ENCODE measurements around the gene CCDC152.

DNA sequence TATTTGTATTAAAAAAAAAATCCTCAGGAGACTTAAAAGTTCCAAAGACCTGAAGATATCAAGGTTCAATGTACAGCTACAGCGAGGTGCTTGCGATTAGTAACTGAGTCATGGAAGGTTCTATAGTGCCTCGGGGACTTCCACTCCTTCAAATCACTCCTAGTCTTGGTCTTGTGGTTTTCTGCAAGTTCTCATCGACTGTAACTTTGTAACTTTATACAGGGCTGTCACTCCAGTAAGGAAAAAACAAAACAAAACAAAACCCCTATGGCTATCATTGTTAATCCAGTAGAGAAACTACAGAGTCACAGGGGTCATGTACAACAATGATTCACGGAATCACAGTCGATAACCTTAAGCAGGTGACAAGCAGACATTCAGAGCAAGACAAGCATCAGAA, 94.9 kb downstream of the CCDC152 start:
- TF ChIP-seq TAF1 (IDR thresholded peaks at IDR 0.05; ENCODE audit: low read depth) (no peak), RAD21 (IDR thresholded peaks at IDR 0.05; ENCODE audit: low read depth) (no peak), EGR1 (IDR thresholded peaks at IDR 0.05) (no peak), EP300 (IDR thresholded peaks at IDR 0.05; ENCODE audit: borderline replicate concordance) (no peak), FOXM1 (IDR thresholded peaks at IDR 0.05; ENCODE audit: borderline replicate concordance, low read depth) (no peak), ZBTB7A (IDR thresholded peaks at IDR 0.05; ENCODE audit: low read depth) (no peak)
- TF ChIP-seq, protein P1, sequence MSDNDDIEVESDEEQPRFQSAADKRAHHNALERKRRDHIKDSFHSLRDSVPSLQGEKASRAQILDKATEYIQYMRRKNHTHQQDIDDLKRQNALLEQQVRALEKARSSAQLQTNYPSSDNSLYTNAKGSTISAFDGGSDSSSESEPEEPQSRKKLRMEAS (IDR thresholded peaks at IDR 0.05) = no peak
- TF ChIP-seq, protein P2, sequence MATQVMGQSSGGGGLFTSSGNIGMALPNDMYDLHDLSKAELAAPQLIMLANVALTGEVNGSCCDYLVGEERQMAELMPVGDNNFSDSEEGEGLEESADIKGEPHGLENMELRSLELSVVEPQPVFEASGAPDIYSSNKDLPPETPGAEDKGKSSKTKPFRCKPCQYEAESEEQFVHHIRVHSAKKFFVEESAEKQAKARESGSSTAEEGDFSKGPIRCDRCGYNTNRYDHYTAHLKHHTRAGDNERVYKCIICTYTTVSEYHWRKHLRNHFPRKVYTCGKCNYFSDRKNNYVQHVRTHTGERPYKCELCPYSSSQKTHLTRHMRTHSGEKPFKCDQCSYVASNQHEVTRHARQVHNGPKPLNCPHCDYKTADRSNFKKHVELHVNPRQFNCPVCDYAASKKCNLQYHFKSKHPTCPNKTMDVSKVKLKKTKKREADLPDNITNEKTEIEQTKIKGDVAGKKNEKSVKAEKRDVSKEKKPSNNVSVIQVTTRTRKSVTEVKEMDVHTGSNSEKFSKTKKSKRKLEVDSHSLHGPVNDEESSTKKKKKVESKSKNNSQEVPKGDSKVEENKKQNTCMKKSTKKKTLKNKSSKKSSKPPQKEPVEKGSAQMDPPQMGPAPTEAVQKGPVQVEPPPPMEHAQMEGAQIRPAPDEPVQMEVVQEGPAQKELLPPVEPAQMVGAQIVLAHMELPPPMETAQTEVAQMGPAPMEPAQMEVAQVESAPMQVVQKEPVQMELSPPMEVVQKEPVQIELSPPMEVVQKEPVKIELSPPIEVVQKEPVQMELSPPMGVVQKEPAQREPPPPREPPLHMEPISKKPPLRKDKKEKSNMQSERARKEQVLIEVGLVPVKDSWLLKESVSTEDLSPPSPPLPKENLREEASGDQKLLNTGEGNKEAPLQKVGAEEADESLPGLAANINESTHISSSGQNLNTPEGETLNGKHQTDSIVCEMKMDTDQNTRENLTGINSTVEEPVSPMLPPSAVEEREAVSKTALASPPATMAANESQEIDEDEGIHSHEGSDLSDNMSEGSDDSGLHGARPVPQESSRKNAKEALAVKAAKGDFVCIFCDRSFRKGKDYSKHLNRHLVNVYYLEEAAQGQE (IDR thresholded peaks at IDR 0.05; ENCODE audit: low read depth) = no peak
- TF ChIP-seq, protein P3, sequence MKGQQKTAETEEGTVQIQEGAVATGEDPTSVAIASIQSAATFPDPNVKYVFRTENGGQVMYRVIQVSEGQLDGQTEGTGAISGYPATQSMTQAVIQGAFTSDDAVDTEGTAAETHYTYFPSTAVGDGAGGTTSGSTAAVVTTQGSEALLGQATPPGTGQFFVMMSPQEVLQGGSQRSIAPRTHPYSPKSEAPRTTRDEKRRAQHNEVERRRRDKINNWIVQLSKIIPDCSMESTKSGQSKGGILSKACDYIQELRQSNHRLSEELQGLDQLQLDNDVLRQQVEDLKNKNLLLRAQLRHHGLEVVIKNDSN (IDR thresholded peaks at IDR 0.05) = no peak

Measured in Ishikawa (cell line).